NB4 (cell line): ENCODE measurements around the gene CCNI2.

Source experiments
- MYC ChIP-seq: IDR thresholded peaks from 2 replicates; pipeline ENCODE4 v1.6.1; 2011; ENCODE audit warnings: low read depth, low read length
- POLR2A ChIP-seq: IDR thresholded peaks from 2 replicates; pipeline ENCODE4 v1.6.1; 2011; ENCODE audit warnings: mild to moderate bottlenecking; ENCODE audit not compliant: insufficient read length; ENCODE audit errors: extremely low read depth
- TF ChIP-seq, protein P1 (sequence below): IDR thresholded peaks from one replicate; pipeline ENCODE4 v1.5.1; 2012; ENCODE audit warnings: low read depth, low read length
- TF ChIP-seq, protein P2 (sequence below): IDR thresholded peaks from 2 replicates; pipeline ENCODE4 v1.6.1; 2011; ENCODE audit warnings: low read depth, low read length

DNA sequence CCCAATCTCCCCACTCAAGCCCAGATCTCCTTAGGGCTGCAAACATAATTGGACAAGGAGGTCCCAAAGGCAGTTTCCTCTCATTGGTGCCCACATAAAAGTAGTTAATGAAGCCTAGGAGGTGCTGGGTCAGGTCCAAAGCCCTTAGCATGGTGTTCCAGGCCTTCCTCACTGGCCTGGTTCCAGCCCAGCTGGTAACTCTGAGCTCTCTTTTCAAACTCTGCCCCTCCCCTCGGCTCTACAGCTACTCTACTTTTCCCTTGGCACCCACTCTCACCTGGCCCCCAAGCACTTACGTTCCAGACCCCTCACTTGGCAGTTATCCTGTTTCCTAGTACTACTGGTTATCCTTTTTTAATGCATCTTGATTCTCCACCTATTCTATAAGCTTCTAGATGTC lies 19.9 kb downstream of the CCNI2 start:
- TF ChIP-seq, protein P1, sequence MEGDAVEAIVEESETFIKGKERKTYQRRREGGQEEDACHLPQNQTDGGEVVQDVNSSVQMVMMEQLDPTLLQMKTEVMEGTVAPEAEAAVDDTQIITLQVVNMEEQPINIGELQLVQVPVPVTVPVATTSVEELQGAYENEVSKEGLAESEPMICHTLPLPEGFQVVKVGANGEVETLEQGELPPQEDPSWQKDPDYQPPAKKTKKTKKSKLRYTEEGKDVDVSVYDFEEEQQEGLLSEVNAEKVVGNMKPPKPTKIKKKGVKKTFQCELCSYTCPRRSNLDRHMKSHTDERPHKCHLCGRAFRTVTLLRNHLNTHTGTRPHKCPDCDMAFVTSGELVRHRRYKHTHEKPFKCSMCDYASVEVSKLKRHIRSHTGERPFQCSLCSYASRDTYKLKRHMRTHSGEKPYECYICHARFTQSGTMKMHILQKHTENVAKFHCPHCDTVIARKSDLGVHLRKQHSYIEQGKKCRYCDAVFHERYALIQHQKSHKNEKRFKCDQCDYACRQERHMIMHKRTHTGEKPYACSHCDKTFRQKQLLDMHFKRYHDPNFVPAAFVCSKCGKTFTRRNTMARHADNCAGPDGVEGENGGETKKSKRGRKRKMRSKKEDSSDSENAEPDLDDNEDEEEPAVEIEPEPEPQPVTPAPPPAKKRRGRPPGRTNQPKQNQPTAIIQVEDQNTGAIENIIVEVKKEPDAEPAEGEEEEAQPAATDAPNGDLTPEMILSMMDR: no peak
- no peak for TF ChIP-seq POLR2A
- TF ChIP-seq, protein P2, sequence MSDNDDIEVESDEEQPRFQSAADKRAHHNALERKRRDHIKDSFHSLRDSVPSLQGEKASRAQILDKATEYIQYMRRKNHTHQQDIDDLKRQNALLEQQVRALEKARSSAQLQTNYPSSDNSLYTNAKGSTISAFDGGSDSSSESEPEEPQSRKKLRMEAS: no peak
- TF ChIP-seq MYC: no peak
